A673 (cell line): ENCODE measurements around the gene SDC1.

Experiments
- CTCF ChIP-seq: fragments of 300-800, 200-600 bp; sonication (generic); conservative IDR thresholded peaks from 2 replicates; pipeline ENCODE4 v1.5.1; 2017; ENCODE audit warnings: low read depth, mild to moderate bottlenecking, antibody characterized with exemption, low read length, moderate library complexity, mixed read lengths
- EZH2 ChIP-seq: fragments of 200-600 bp; sonication (generic); IDR thresholded peaks from 2 replicates; pipeline ENCODE4 v1.6.1; 2017; ENCODE audit warnings: borderline replicate concordance, low read depth, mild to moderate bottlenecking, mixed read lengths, antibody characterized with exemption, low read length; ENCODE audit not compliant: poor library complexity, severe bottlenecking

GRCh38 chr2:20227894-20228505 is 3.1 kb upstream of the SDC1 start:
- TF ChIP-seq CTCF: peak; percentile 26; the same call in 1 of the 2 replicates
- TF ChIP-seq EZH2: no peak
